GM21723 (cell line): ENCODE data around the gene ZNRF2.
"Not testable (repeated sequence)": the region's sequence is repeated elsewhere in the genome, so short reads cannot be mapped to it uniquely, and the experiment has no call there.

Source experiments
- ATAC-seq: cut with Tn5 transposase; IDR thresholded peaks from one replicate; pipeline ENCODE4 v1.9.1; 2021; ENCODE audit warnings: mild to moderate bottlenecking, moderate library complexity; ENCODE audit not compliant: unreplicated experiment

Gene ZNRF2

GRCh38 chr7:30286749-30287148, 2.4 kb downstream of the ZNRF2 start:
- ATAC-seq, result no peak

- not testable (repeated sequence) for ATAC-seq
Observed at GRCh38 chr7:30287625-30288024, 3.2 kb downstream of the ZNRF2 start.

DNA sequence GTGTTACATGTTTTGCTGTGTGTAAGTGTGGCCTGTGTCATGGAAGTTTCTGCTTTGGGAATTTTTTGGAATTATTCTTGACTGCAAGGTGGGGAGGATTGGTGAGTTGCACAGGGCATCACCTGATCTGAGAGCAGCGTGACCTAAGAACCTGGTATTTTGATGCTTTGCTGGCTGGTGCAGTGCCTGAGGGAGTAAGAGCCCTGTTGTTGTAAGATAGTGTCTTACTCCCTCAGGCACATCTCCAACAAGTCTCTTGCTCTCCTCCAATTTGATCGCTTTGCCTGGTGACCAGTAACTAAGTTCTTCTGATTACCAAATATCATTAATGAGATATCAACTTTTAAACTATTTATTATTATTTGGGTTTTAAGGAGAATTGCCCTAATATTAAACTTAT, 5.2 kb downstream of the ZNRF2 start:
- ATAC-seq, result not testable (repeated sequence)

DNA sequence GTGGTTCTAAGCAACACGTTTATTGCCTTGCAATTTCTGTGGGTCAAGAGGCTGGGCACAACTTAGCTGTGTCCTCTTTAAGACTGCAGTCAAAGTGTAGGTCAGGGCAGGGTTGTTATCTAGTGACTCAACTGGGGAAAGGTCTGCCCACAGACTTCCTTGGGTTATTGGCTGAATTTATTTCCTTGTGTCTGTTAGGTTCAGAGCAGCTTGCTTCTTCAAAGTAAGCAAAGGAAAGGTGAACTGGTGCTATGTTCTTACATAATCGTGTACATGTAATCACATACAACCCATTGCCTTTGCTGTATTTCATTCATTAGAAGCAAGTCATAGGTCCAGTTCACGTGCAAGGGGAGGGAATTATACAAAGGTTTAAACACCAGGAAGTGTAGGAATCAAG, 5.9 kb downstream of the ZNRF2 start:
- not testable (repeated sequence) for ATAC-seq

GRCh38 chr7:30292416-30293038, 8.1 kb downstream of the ZNRF2 start:
- not testable (repeated sequence) for ATAC-seq

GRCh38 chr7:30296304-30296703, 11.9 kb downstream of the ZNRF2 start:
- not testable (repeated sequence) for ATAC-seq

DNA sequence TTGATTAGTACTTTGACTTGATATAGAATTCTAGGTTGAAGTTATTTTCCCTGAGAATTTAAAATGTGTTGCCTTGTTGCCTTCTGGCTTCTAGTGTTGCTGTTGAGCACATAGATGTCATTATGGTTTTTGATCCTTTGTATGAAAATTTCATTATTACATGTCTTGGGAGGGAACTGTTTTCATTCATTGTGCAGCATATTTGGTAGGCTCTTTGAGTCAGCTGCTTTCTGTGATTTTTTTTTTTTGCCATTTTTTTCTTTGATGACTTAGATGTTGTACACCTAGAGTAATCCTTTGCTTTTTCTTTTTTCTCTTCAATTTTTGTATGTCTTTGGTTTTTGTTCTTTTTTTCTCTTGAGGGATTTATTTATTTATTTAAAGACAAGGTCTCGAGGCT, 13.1 kb downstream of the ZNRF2 start:
- not testable (repeated sequence) for ATAC-seq

DNA sequence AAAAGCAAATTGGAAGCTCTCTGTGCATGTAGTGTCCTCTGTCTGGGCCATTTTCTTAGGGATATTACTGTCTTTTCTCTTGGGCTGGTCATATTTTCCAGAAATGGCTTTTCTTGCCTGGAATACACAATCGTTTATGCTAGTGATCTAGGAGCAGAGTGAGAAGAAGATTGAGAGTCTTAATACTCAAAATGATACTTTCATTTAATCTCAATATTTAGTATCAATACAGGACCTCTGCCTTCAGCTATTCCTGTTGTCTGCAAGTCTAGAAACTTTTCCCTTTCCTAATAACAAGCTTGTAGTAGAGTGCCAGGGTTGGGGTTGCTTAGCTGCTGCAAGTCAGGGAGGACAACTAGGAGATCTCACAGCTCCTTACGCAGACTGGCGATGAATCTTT, 14.0 kb downstream of the ZNRF2 start:
- not testable (repeated sequence) for ATAC-seq

GRCh38 chr7:30301751-30302150, 17.4 kb downstream of the ZNRF2 start:
- ATAC-seq, result no peak

GRCh38 chr7:30302656-30303311, 18.4 kb downstream of the ZNRF2 start:
- no peak for ATAC-seq

GRCh38 chr7:30303312-30304039, 19.1 kb downstream of the ZNRF2 start:
- no peak for ATAC-seq

DNA sequence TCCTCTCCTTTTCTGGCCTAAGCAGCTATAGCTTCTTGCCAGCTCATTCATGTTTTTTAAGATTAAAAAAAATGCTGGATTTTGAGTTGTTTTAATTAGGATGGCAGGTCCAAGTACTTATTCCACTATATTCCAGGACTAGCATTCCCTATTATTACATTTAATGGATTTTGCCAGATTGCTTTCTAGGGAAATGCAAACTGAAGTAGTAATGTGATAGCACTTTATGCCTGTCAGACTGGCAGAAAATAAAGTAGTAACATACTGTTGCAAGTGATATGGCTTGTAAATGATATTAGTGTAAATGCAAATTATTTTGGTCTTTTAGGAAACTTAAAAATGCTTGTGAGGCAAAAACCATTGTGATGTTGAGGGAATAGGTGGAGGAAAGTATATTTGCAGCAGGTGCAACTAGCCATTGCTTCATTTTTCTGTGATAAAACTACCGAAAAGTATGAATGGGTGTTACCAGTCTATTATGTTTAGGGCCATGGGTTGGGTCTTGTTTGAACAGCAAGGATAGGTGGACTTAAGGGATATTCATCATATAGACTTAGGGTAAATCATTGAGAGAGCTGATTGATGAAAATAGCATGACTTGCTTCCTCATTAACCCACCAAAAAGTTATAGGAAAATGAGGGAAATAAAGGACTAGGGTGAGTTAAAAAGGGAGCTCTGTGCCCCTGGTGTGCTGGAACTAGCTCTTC, 19.9 kb downstream of the ZNRF2 start:
- no peak for ATAC-seq

GRCh38 chr7:30306976-30307375, 22.6 kb downstream of the ZNRF2 start:
- ATAC-seq, result no peak

DNA sequence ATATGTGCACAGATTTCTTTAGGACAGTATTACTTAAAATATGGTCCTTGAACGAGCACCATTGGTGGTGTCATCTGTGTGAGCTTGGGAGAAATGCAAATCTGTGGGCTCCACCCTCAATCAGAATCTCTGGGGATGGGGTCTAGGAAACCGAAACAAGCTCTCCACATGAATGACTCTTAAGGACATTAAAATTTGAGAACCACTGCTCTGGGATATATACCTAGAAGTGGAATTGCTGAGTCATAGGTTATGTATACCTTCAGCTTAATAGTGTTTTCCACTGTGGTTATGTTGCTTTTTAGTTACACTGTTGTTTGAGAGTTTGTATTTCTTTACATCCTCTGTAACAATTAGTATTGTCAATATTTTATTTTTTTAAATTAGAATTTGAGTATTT, 24.0 kb downstream of the ZNRF2 start:
- no peak for ATAC-seq

GRCh38 chr7:30309302-30309701, 24.9 kb downstream of the ZNRF2 start:
- no peak for ATAC-seq

- ATAC-seq, result no peak
Observed at GRCh38 chr7:30309842-30310435, 25.5 kb downstream of the ZNRF2 start.

GRCh38 chr7:30310674-30311362, 26.4 kb downstream of the ZNRF2 start:
- ATAC-seq, result no peak

DNA sequence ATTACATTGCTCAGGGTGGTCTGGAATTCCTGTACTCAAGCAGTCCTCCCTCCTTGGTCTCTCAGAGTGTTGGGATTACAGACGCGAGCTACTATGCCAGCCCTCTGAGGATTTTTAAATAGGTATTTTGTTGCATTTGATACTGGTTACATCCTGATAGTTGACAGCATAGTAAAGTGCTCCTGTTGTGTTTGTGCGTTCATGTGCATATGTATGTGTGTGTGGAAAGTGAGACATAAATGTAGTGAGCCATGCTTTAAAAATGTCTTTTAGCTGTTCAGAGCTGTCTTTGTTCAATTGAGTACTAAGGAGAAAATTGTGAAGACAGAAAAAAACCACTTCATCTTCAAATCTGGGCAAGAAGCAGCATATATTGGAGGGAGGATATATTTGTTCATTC, 27.8 kb downstream of the ZNRF2 start:
- no peak for ATAC-seq

DNA sequence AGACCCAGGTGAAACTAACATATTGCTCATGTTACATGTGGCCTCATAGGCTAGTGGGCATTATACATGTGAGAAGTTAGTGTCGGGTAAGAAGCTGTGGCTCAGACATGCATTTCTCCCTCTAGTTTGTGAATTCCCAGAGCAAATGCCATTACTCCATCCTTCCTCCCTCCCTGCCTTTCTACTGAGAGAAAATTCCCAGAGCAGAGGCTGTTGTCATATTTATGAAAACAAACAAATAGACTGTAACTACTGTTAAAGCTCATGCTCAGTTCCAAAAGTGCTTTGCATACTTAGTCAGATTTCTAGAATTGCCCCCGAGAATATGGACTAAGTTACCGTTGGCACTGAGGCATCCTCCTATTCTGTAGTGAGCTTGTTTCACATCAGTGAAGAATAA, 29.0 kb downstream of the ZNRF2 start:
- no peak for ATAC-seq

- ATAC-seq, result no peak
Observed at GRCh38 chr7:30313793-30314192, 29.4 kb downstream of the ZNRF2 start.

DNA sequence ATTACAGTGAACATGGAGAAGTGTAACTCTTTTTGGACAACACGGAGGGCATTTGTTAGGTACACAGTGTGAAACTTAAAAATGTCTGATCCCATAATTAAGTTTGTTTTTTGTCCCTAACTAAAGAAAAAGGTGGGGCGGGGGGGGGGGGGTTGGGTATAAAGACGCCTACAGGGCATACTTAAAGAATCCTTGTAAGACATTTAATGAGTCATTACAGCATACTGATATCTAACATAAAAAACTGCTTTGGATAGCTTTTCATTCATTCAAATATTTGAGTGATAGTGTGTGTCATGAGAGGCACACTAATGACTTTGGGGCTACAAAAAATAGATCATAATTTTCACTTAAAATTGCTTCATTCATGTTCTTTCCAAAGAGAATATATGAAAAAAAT, 31.2 kb downstream of the ZNRF2 start:
- ATAC-seq, result no peak
